K562 (cell line): ENCODE measurements around the gene CD47. TPM values are rescaled to one million over a fixed set of nuclear protein-coding genes. Genes with fewer than 3 reads are reported as not detected.

Experiments
- ATAC-seq: fragments of 200-7000 bp; cut with Tn5 transposase; 3 replicates; pipeline ENCODE4 v1.9.1; 2020; ENCODE audit warnings: moderate library complexity
- BruUV-seq: library from RNA; stranded (reverse); fragments of 400-500 nt; replicated peaks from 2 replicates; lab custom pipeline; 2021; lab: Mats Ljungman, UMichigan
- CTCF ChIA-PET: fragments of 300-600 bp; formaldehyde crosslinking; extraction: SDS; loops from one replicate; lab custom pipeline; 2021; ENCODE audit warnings: low intra/inter-chr PET ratio; lab: Yijun Ruan, JAX
- POLR2A ChIA-PET: fragments of 300-600, 350-650 bp; sonication (Branson Sonifier 250); formaldehyde crosslinking; extraction: SDS; loops from one replicate; lab custom pipeline; 2021; ENCODE audit warnings: antibody characterized with exemption, inconsistent platforms; lab: Yijun Ruan, JAX
- DNase-seq, 4 experiments: peaks; one replicate each; pipeline versions ENCODE4 v3.0.0 to v3.0.0-alpha.2; 2011 to 2018; ENCODE audit warnings: low spot score in 3 of 4, mixed read lengths in 3 of 4; ENCODE audit errors: extremely low read depth in 1 of 4
- FAIRE-seq: peaks from 2 replicates; lab custom pipeline; 2011; peaks lifted over from hg19 to GRCh38; lab: Jason Lieb, UNC
- H2AFZ ChIP-seq: 2 replicates; pipeline ENCODE4 v1.6.0; 2011; ENCODE audit warnings: low read depth, low read length, control low read depth, inconsistent platforms
- H3K27ac ChIP-seq: fragments of 200-600 bp; 3 replicates; pipeline ENCODE4 v1.8.0; 2011; ENCODE audit warnings: low read depth, mild to moderate bottlenecking, control low read depth, inconsistent platforms, low read length, moderate library complexity, mixed read lengths; ENCODE audit errors: extremely low read depth
- H3K27me3 ChIP-seq, 2 experiments: fragments of 300-600 bp in 1 of 2; 2 replicates in 1 of 2; 3 replicates in 1 of 2; pipeline versions ENCODE4 v1.6.0 to v1.8.0; 2011; ENCODE audit warnings: inconsistent platforms in 2 of 2, low read length in 2 of 2, mild to moderate bottlenecking in 1 of 2, mixed read lengths in 1 of 2, moderate library complexity in 1 of 2; ENCODE audit not compliant: control insufficient read depth in 2 of 2, insufficient read depth in 2 of 2
- H3K36me3 ChIP-seq: fragments of 300-600 bp; 3 replicates; pipeline ENCODE4 v1.8.0; 2011; ENCODE audit warnings: mild to moderate bottlenecking, low read length, inconsistent platforms; ENCODE audit not compliant: control insufficient read depth, insufficient read depth
- H3K4me1 ChIP-seq, 2 experiments: fragments of 200-600 bp in 1 of 2; replicated peaks in 1 of 2; 2 replicates in 1 of 2; 3 replicates in 1 of 2; pipeline versions ENCODE4 v1.5.1 to v1.8.0; 2011; ENCODE audit warnings: inconsistent platforms in 2 of 2, low read length in 2 of 2, mild to moderate bottlenecking in 1 of 2, mixed read lengths in 1 of 2, moderate library complexity in 1 of 2; ENCODE audit not compliant: control insufficient read depth in 2 of 2, insufficient read depth in 2 of 2
- H3K4me2 ChIP-seq: 2 replicates; pipeline ENCODE4 v1.6.1; 2011; ENCODE audit warnings: low read length, control low read depth, inconsistent platforms, mixed read lengths; ENCODE audit not compliant: insufficient read depth
- H3K4me3 ChIP-seq: fragments of 200-600 bp; sonication (generic), shearing (Covaris generic); 2 replicates; pipeline ENCODE4 v1.5.1; 2016; ENCODE audit warnings: control low read depth, inconsistent platforms
- H3K79me2 ChIP-seq: fragments of 200-600 bp; 3 replicates; pipeline ENCODE4 v1.8.0; 2011; ENCODE audit warnings: low read length, inconsistent platforms; ENCODE audit not compliant: control insufficient read depth, insufficient read depth
- H3K9ac ChIP-seq, 2 experiments: 2 replicates each; pipeline versions ENCODE4 v1.6.0 to v1.6.1; 2011; ENCODE audit warnings: low read depth in 2 of 2, low read length in 2 of 2, control low read depth in 1 of 2, inconsistent platforms in 1 of 2, mild to moderate bottlenecking in 1 of 2, mixed read lengths in 1 of 2; ENCODE audit not compliant: insufficient read depth in 1 of 2
- H3K9me1 ChIP-seq: one replicate; pipeline ENCODE4 v1.6.0; 2011; ENCODE audit warnings: inconsistent platforms, mild to moderate bottlenecking, low read length, moderate library complexity; ENCODE audit not compliant: control insufficient read depth, insufficient read depth
- H3K9me3 ChIP-seq: replicated peaks from 2 replicates; pipeline ENCODE4 v1.5.1; 2011; ENCODE audit warnings: low read depth, low read length, inconsistent platforms; ENCODE audit not compliant: control insufficient read depth, insufficient read depth
- H4K20me1 ChIP-seq: replicated peaks from 2 replicates; pipeline ENCODE4 v1.6.1; 2011; ENCODE audit warnings: low read length, inconsistent platforms, mixed read lengths; ENCODE audit not compliant: control insufficient read depth, insufficient read depth
- BMI1 ChIP-seq: fragments of 150-350 bp; IDR thresholded peaks from 2 replicates; pipeline ENCODE4 v1.6.1; 2014; ENCODE audit warnings: low read length
- FUS ChIP-seq: fragments of 200-400 bp; formaldehyde crosslinking; optimal IDR thresholded peaks from 2 replicates; pipeline ENCODE3; 2017; ENCODE audit warnings: low read depth, low read length
- KHSRP ChIP-seq: fragments of 450-650 bp; IDR thresholded peaks from 2 replicates; pipeline ENCODE4 v1.6.1; 2017
- MYNN ChIP-seq, 2 experiments: sonication (generic); formaldehyde crosslinking in 1 of 2; IDR thresholded peaks; 2 replicates each; pipeline versions ENCODE4 v1.5.0 to v1.6.1; 2016 to 2020; ENCODE audit warnings: antibody characterized with exemption in 1 of 2, missing genetic modification reagents in 1 of 2
- NFIC ChIP-seq: fragments of 450-650 bp; IDR thresholded peaks from 2 replicates; pipeline ENCODE4 v1.6.1; 2017; ENCODE audit warnings: mild to moderate bottlenecking, inconsistent platforms
- PURB ChIP-seq: sonication (generic); formaldehyde crosslinking; IDR thresholded peaks from 2 replicates; pipeline ENCODE4 v1.9.0; 2021; ENCODE audit warnings: low read depth, mild to moderate bottlenecking, missing genetic modification reagents
- RBM14 ChIP-seq: fragments of 200-400 bp; formaldehyde crosslinking; IDR thresholded peaks from 2 replicates; pipeline ENCODE4 v1.6.1; 2018; ENCODE audit warnings: low read depth, mild to moderate bottlenecking, low read length, moderate library complexity, borderline replicate concordance; ENCODE audit not compliant: insufficient read depth
- SNAPC5 ChIP-seq: fragments of 250-450 bp; sonication (Bioruptor Pico); IDR thresholded peaks from 2 replicates; pipeline ENCODE4 v1.8.0; 2021; ENCODE audit warnings: moderate library complexity, mild to moderate bottlenecking, inconsistent platforms
- ZNF3 ChIP-seq: fragments of 250-450 bp; sonication (Bioruptor Pico); IDR thresholded peaks from 2 replicates; pipeline ENCODE4 v1.5.0; 2021; ENCODE audit warnings: mild to moderate bottlenecking, moderate library complexity
- ZZZ3 ChIP-seq: fragments of 450-650 bp; IDR thresholded peaks from 2 replicates; pipeline ENCODE4 v1.6.1; 2016; ENCODE audit warnings: antibody characterized with exemption, mild to moderate bottlenecking, moderate library complexity
- WGBS: fragments of 100-300 bp; shearing (Covaris generic); methylation state at CpG from one replicate; pipeline ENCODE4 v1.1.6; 2016; ENCODE audit warnings: low coverage, mixed read lengths; ENCODE audit not compliant: insufficient coverage; ENCODE audit errors: missing lambda C conversion rate; 5-methylcytosine and 5-hydroxymethylcytosine counted together
- in situ Hi-C: fragments of 300-500 bp; cut with MboI; formaldehyde crosslinking; loops from 4 replicates; pipeline ENCODE4 v1.15.0; 2018; ENCODE audit warnings: inconsistent platforms, mixed read lengths
- intact Hi-C: fragments of 100-400 bp; cut with micrococcal nuclease; formaldehyde crosslinking; loops from 2 replicates; pipeline ENCODE4 v1.14.2; 2022
- polyA plus RNA-seq, 8 experiments: library from polyadenylated mRNA; depleted of rRNA in 4 of 8; stranded (reverse) in 5 of 8; unstranded in 3 of 8; fragments of >200 nt; fragmentation: Nextera tagmentation in 2 of 8; fragmentation: Illumina TruSeq in 1 of 8; extraction: Ambion mirVana in 2 of 8; extraction: Trizol in 1 of 8; gene quantifications; 2 replicates each; pipeline versions ENCODE4 v1.2.1 to v1.2.3, GENCODE V29; 2011 to 2014; ENCODE audit warnings: inconsistent platforms in 1 of 8, missing spikeins in 1 of 8
- total RNA-seq, 7 experiments: library from RNA; depleted of rRNA in 6 of 7; stranded (reverse); fragments of >200 nt in 6 of 7; fragmentation: Illumina TruSeq in 2 of 7; extraction: Trizol in 2 of 7; gene quantifications; 2 replicates each; pipeline versions ENCODE4 v1.2.1 to v1.2.3, GENCODE V29; 2011 to 2021; ENCODE audit warnings: low replicate concordance in 1 of 7

The CD47 gene
- total and polyA plus RNA-seq, 9 of the 15 experiments (the other 6 are each of a cell fraction or from before 2014, with no cell fraction given) = 10.2 to 62.6 (median 36.3) TPM

GRCh38 chr3:108055931-108056330 lies 34.9 kb downstream of the CD47 start (continued):
- TF ChIP-seq MYNN (IDR thresholded peaks at IDR 0.05) (no peak), MYNN (CRISPR knock-in tag; IDR thresholded peaks at IDR 0.05) (no peak)
- TF ChIP-seq, all 486 proteins: peak for 0

GRCh38 chr3:108054935-108055334 lies 35.9 kb downstream of the CD47 start:
- no peaks in the 10 kb centered on the region for H4K20me1 ChIP-seq
- no peaks in the 10 kb centered on the region for H3K9me3 ChIP-seq
- in situ Hi-C loops (no loop called here), intact Hi-C loops (no loop called here)
- DNase-seq (no peak), FAIRE-seq (no peak), ATAC-seq (no peak)
- H3K36me3 ChIP-seq = peaks cover 15% of the 10 kb centered on the region; the same call in 2 of the 3 replicates
- no peaks in the 10 kb centered on the region for H3K79me2 ChIP-seq
- no peak overlapping the region for H2AFZ ChIP-seq
- no peak overlapping the region for H3K27ac ChIP-seq
- 46% methylated on average over 2 of the region's 2 CpGs for WGBS
- no peaks in the 10 kb centered on the region for H3K27me3 ChIP-seq
- POLR2A ChIA-PET = no interaction called here
- H3K9ac ChIP-seq = no peak overlapping the region
- H3K4me2 ChIP-seq = no peak overlapping the region
- TF ChIP-seq FUS (no peak), RBM14 (no peak), SNAPC5 (CRISPR knock-in tag) (no peak), ZZZ3 (no peak), ZNF3 (CRISPR knock-in tag) (no peak), PURB (CRISPR knock-in tag) (no peak), BMI1 (no peak), NFIC (no peak), KHSRP (no peak)
- no TSS peak for BruUV-seq
- no peak overlapping the region for H3K4me3 ChIP-seq
- no peaks in the 10 kb centered on the region for H3K9me1 ChIP-seq
- H3K4me1 ChIP-seq = no peaks in the 10 kb centered on the region
- CTCF ChIA-PET = no interaction called here
